ENCODE data around the gene RGP1. TPM values are rescaled to one million over a fixed set of nuclear protein-coding genes. Genes with fewer than 3 reads are reported as not detected.
A peak's percentile ranks its signal among the peaks of the same experiment; 100 is the strongest.

Gene RGP1
- total and polyA plus RNA-seq, 12 donors: 6.4 to 41.2 (median 22.3) TPM

DNA sequence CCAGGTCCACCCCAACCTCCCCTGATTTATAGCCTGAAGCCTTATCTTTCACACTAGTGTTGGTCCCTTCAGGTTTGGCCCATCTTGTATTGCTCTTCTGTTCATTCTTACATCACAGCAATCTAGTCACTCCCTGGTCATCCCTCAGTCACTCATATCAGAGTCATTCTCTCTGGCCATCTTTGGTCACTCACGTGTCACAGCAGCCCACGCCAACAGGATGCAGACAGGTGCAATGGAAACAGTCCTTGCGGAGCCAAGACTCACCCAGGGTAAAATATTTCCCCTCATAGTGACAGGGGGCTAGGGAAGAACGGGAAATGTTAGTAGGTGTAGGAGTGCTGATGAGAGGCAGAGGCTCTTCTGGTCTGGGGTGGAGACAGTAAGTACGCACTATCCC is 4.4 kb downstream of the RGP1 start:
- H3K27me3 ChIP-seq: no peaks in the 10 kb centered on the region
- no peak overlapping the region for H3K27ac ChIP-seq
- H3K4me3 ChIP-seq: no peak overlapping the region
- no peak for DNase-seq
- H3K36me3 ChIP-seq (replicated peaks in 1 of 2): peaks cover 0 to 40% of the 10 kb centered on the region in 2 donors
- 90 to 94% (median 90%) methylated on average over 5 of the region's 5 CpGs for WGBS, 4 donors
- TF ChIP-seq, protein P1, sequence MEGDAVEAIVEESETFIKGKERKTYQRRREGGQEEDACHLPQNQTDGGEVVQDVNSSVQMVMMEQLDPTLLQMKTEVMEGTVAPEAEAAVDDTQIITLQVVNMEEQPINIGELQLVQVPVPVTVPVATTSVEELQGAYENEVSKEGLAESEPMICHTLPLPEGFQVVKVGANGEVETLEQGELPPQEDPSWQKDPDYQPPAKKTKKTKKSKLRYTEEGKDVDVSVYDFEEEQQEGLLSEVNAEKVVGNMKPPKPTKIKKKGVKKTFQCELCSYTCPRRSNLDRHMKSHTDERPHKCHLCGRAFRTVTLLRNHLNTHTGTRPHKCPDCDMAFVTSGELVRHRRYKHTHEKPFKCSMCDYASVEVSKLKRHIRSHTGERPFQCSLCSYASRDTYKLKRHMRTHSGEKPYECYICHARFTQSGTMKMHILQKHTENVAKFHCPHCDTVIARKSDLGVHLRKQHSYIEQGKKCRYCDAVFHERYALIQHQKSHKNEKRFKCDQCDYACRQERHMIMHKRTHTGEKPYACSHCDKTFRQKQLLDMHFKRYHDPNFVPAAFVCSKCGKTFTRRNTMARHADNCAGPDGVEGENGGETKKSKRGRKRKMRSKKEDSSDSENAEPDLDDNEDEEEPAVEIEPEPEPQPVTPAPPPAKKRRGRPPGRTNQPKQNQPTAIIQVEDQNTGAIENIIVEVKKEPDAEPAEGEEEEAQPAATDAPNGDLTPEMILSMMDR (IDR thresholded peaks at IDR 0.05): no peak
- no peak for TF ChIP-seq POLR2A (IDR thresholded peaks at IDR 0.05)
- H3K4me1 ChIP-seq (replicated peaks in 1 of 2): peaks cover 19 to 32% of the 10 kb centered on the region in 2 donors
- intact Hi-C loops (cut with DNase I): no loop called here
- no peaks in the 10 kb centered on the region for H3K9me3 ChIP-seq (replicated peaks in 1 of 3)

DNA sequence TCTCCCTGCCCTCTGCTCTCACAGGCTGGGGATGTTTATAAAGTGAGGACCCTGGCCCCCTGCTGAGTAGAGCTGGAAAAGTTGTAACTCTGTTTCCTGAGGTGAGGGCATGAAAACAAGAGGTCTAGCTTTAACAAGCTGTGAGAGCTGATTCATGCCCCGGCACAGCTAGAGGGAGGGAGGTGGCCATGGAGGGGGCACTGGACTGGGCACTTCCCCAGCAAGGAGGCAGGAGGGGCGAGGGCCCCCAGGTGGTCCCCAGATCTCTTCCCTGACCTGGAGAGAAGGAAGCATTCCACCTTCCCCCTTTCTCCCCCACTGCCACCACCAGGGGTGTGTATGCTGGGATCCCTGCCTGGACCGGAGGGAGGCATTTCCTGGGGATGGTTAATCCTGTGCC is 5.2 kb downstream of the RGP1 start, which contains the start of gene MSMP:
Gene MSMP (minus strand): TSS at position 13 of the 400 bp plus-strand sequence. CDS start 147 bp downstream, outside the sequence.
- Histone ChIP-seq H3K4me1 (replicated peaks in 1 of 2) (peaks cover 19 to 37% of the 10 kb centered on the region in 2 donors), H3K9me3 (replicated peaks in 1 of 3) (no peaks in the 10 kb centered on the region), H3K4me3 (no peak within 1 kb of the TSS), H3K36me3 (replicated peaks in 1 of 2) (peaks cover 0 to 40% of the 10 kb centered on the region in 2 donors), H3K27me3 (no peaks in the 10 kb centered on the region), H3K27ac (no peak within 1 kb of the TSS)
- WGBS, 4 donors: 27 to 53% (median 49%) methylated on average over 2 to 3 of the region's 3 CpGs
- no peak for DNase-seq
- no peak for TF ChIP-seq POLR2A (IDR thresholded peaks at IDR 0.05)
- intact Hi-C loops (cut with DNase I): no loop called here

DNA sequence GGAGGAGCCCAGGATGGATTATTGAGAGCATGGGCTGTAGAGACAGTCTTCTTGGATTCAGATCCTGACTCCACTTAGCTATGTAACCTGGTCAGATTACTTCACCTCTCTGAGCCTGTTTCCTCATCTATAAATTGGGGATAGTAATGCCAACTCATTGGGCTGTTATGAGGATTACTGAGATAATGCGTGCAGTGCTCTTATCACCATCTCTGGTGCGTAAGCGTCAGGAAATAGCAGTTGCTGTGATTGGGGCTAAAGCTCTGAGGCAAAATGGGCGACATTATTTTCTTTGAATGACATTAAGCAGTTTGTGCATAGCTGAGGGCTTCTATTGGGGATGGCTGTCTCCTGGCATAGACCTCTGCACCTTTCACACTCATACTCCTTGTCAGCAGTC is 6.0 kb downstream of the RGP1 start:
- Histone ChIP-seq H3K27me3 (no peaks in the 10 kb centered on the region), H3K9me3 (replicated peaks in 1 of 3) (no peaks in the 10 kb centered on the region), H3K4me1 (replicated peaks in 1 of 2) (peaks cover 13 to 32% of the 10 kb centered on the region in 2 donors), H3K36me3 (replicated peaks in 1 of 2) (peaks cover 0 to 40% of the 10 kb centered on the region in 2 donors), H3K4me3 (no peak overlapping the region), H3K27ac (no peak overlapping the region)
- DNase-seq: peak in 1 of 7 donors; percentile 0
- intact Hi-C loops (cut with DNase I): no loop called here
- TF ChIP-seq POLR2A (IDR thresholded peaks at IDR 0.05): no peak
- TF ChIP-seq, protein P1 (IDR thresholded peaks at IDR 0.05): no peak
- WGBS, 4 donors: 94 to 100% (median 96%) methylated on average over 4 of the region's 4 CpGs

DNA sequence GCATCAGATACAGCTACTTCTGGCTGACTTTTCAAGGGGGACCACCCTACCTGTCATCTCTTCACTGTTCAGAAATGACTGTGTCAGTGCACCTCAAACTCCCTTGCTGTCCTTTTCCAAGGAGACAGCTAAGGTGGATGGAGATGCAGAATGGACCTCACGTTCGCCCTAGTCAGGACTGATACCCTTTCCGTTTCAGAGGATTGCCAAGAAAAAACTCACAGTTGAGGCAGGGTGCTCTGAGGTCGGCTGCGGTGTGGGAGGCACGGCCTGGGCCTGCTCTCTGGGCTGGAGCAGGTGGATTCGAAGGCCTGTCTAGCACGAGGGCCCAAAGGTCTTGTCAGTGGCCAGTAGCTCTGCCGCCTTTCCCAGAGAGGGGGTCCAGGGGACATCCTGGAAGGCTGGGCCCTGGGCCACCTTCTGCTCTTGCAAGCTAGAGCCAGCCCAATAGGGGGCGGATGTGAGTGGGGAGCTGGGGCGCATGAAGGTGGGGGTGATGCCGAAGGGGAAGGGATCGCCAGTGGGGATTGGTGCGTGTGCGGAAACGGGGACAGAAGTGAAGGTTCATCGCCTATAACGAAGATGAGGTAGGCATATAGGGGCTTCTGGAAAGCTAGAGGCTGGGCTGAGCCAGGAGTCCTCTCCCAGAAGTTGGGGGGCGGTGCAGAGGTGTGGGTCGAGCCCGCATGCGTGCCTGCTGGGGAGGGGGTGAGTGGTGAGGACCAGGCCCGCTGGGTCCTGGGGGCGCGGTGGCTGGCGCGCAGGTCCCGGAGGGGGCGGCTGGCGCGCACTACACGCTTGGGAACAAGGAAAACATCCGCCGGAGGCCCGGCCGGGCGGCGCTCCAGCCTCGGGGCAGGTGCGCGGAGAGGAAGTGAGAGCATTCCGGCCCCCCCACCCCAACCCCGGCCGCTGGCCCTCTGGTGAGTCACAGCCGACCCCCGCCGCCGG is 7.5 kb downstream of the RGP1 start:
- Histone ChIP-seq H3K27me3 (no peaks in the 10 kb centered on the region), H3K4me1 (replicated peaks in 1 of 2) (peaks cover 12 to 28% of the 10 kb centered on the region in 2 donors), H3K9me3 (replicated peaks in 1 of 3) (no peaks in the 10 kb centered on the region), H3K36me3 (replicated peaks in 1 of 2) (peaks cover 0 to 30% of the 10 kb centered on the region in 2 donors), H3K27ac (peak overlapping the region in 4 of 5 donors; percentile 74 to 91 (median 84)), H3K4me3 (peak overlapping the region in 3 of 4 donors; percentile 12 to 67 (median 58))
- intact Hi-C loops (cut with DNase I): no loop called here
- DNase-seq: peak; percentile 62 to 84 (median 75)
- TF ChIP-seq, protein P1 (IDR thresholded peaks at IDR 0.05): peak; percentile 35 to 70 (median 56)
- TF ChIP-seq POLR2A (IDR thresholded peaks at IDR 0.05): peak in 1 of 2 donors; percentile 26
- WGBS, 4 donors: 9 to 36% (median 18%) methylated on average over 14 to 48 of the region's 48 CpGs

All from adrenal gland (tissue), 12 donors.